GM23338 (cell line): ENCODE data around the gene TCTN1.

Source experiments
- EZH2 ChIP-seq: fragments of 200-600 bp; sonication (generic); IDR thresholded peaks from one replicate; pipeline ENCODE4 v1.8.0; 2017; ENCODE audit warnings: antibody characterized with exemption, mild to moderate bottlenecking, low read depth; ENCODE audit not compliant: unreplicated experiment
- TF ChIP-seq, protein P1 (sequence below), 2 experiments: fragments of 200-600 bp in 1 of 2; sonication (generic) in 1 of 2; conservative IDR thresholded peaks; 2 replicates each; pipeline versions ENCODE4 v1.5.1 to v1.6.1; 2016 to 2017; ENCODE audit warnings: antibody characterized with exemption in 2 of 2, low read depth in 2 of 2, mild to moderate bottlenecking in 2 of 2, moderate library complexity in 1 of 2

DNA sequence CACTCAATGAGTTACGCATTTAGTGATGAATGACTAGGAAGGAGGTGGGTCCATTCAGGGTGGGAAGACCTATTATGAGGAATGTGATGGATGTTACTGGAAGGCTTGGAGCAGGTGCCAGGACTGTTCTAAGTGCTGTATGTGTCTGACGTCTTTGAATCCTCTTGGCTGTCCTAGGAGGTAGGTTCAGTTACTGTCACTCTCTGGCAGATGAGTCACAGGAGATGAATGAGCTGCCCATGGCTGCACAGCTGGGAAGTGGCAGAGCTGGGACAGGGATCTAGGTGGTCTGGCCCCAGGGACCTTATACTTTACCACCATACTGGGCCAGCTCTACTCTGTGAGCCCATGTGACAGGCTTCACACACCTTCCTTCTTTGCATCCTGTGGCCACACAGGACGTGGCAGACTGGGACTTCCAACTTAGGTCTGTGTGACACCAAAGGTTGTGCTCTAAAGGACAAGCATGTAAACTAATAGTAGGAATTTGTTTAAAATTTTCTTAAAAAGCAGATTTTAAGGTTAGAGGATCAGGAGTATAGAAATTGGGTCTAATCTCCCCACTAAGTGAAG, 24.0 kb downstream of the TCTN1 start:
- TF ChIP-seq, protein P1, sequence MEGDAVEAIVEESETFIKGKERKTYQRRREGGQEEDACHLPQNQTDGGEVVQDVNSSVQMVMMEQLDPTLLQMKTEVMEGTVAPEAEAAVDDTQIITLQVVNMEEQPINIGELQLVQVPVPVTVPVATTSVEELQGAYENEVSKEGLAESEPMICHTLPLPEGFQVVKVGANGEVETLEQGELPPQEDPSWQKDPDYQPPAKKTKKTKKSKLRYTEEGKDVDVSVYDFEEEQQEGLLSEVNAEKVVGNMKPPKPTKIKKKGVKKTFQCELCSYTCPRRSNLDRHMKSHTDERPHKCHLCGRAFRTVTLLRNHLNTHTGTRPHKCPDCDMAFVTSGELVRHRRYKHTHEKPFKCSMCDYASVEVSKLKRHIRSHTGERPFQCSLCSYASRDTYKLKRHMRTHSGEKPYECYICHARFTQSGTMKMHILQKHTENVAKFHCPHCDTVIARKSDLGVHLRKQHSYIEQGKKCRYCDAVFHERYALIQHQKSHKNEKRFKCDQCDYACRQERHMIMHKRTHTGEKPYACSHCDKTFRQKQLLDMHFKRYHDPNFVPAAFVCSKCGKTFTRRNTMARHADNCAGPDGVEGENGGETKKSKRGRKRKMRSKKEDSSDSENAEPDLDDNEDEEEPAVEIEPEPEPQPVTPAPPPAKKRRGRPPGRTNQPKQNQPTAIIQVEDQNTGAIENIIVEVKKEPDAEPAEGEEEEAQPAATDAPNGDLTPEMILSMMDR (conservative IDR thresholded peaks at IDR 0.05; ENCODE audit: low read depth in 2 of 2), result no peak
- no peak for TF ChIP-seq EZH2
